Body of pancreas (tissue), 4 donors: ENCODE data around the gene JOSD1.

ENCODE experiments used
- CTCF ChIP-seq, 7 experiments: fragments of 450-650 bp in 4 of 7; fragments of 200-600 bp in 3 of 7; sonication (generic) in 3 of 7; IDR thresholded peaks; one replicate each; pipeline ENCODE4 v1.5.1; 2016 to 2019; ENCODE audit warnings: antibody characterized with exemption in 7 of 7
- POLR2A ChIP-seq, 3 donors: fragments of 450-650 bp; IDR thresholded peaks; one replicate each; pipeline ENCODE4 v1.6.1; 2016; ENCODE audit warnings: antibody characterized with exemption in 3 of 3, mild to moderate bottlenecking in 2 of 3

GRCh38 chr22:38744981-38745380 lies 44.2 kb upstream of the JOSD1 start:
- no peak for TF ChIP-seq POLR2A (IDR thresholded peaks at IDR 0.05)
- no peak for TF ChIP-seq CTCF (IDR thresholded peaks at IDR 0.05)
